H1 (cell line): ENCODE measurements around the gene SSTR4. TPM values are rescaled to one million over a fixed set of nuclear protein-coding genes. Genes with fewer than 3 reads are reported as not detected.

Source experiments
- CTCF ChIA-PET: fragments of 300-600 bp; sonication (Branson Sonifier 250); formaldehyde crosslinking; loops from one replicate; lab custom pipeline; 2021; ENCODE audit not compliant: partially characterized antibody; lab: Charles Lee
- POLR2A ChIA-PET: fragments of 300-600 bp; sonication (Branson Sonifier 250); formaldehyde crosslinking; loops from one replicate; lab custom pipeline; 2021; ENCODE audit warnings: inconsistent platforms; ENCODE audit not compliant: partially characterized antibody; lab: Charles Lee
- DNase-seq, 2 experiments: peaks; one replicate each; pipeline versions ENCODE4 v3.0.0 to v3.0.0-alpha.2; 2010 to 2022; ENCODE audit warnings: low spot score in 2 of 2, low read depth in 1 of 2, mixed read lengths in 1 of 2
- FAIRE-seq: peaks from 2 replicates; lab custom pipeline; 2011; peaks lifted over from hg19 to GRCh38; lab: Jason Lieb, UNC
- H2AFZ ChIP-seq: 2 replicates; pipeline ENCODE4 v1.8.1; 2012; ENCODE audit warnings: low read length, inconsistent platforms
- H2AK5ac ChIP-seq: 2 replicates; pipeline ENCODE4 v1.6.1; 2013; ENCODE audit warnings: low read depth, low read length
- H2BK120ac ChIP-seq: replicated peaks from 2 replicates; pipeline ENCODE3; 2013; ENCODE audit warnings: low read depth, low read length, inconsistent platforms
- H2BK12ac ChIP-seq: 2 replicates; pipeline ENCODE4 v1.6.1; 2013; ENCODE audit warnings: low read depth, low read length
- H2BK15ac ChIP-seq: 2 replicates; pipeline ENCODE4 v1.6.1; 2013; ENCODE audit warnings: low read length
- H2BK20ac ChIP-seq: 2 replicates; pipeline ENCODE4 v1.6.1; 2013; ENCODE audit warnings: low read length
- H2BK5ac ChIP-seq: 2 replicates; pipeline ENCODE4 v1.6.1; 2013; ENCODE audit warnings: low read depth, low read length
- H3K14ac ChIP-seq: 2 replicates; pipeline ENCODE4 v1.6.1; 2013; ENCODE audit warnings: inconsistent platforms; ENCODE audit not compliant: insufficient read length
- H3K18ac ChIP-seq: 2 replicates; pipeline ENCODE4 v1.6.1; 2013; ENCODE audit warnings: low read length; ENCODE audit errors: extremely low read depth
- H3K23ac ChIP-seq: 2 replicates; pipeline ENCODE4 v1.6.1; 2013; ENCODE audit warnings: inconsistent platforms; ENCODE audit not compliant: insufficient read length
- H3K23me2 ChIP-seq: 2 replicates; pipeline ENCODE4 v1.6.1; 2013; ENCODE audit warnings: low read depth, low read length
- H3K27ac ChIP-seq: 2 replicates; pipeline ENCODE4 v1.6.1; 2011; ENCODE audit warnings: low read depth, low read length, inconsistent platforms
- H3K27me3 ChIP-seq, 4 experiments: replicated peaks in 1 of 4; 1 replicate in 1 of 4; 2 replicates in 3 of 4; pipeline versions ENCODE4 v1.6.1 to v1.8.1; 2011 to 2013; ENCODE audit warnings: low read length in 3 of 4, mild to moderate bottlenecking in 3 of 4, inconsistent platforms in 2 of 4, mixed read lengths in 2 of 4, moderate library complexity in 1 of 4; ENCODE audit not compliant: control insufficient read depth in 3 of 4, insufficient read depth in 3 of 4; ENCODE audit errors: extremely low read depth in 1 of 4
- H3K36me3 ChIP-seq, 4 experiments: 2 replicates each; pipeline versions ENCODE4 v1.6.1 to v1.8.1; 2011 to 2013; ENCODE audit warnings: mild to moderate bottlenecking in 4 of 4, low read length in 3 of 4, moderate library complexity in 2 of 4, control low read depth in 1 of 4, inconsistent platforms in 1 of 4; ENCODE audit not compliant: insufficient read depth in 4 of 4, control insufficient read depth in 2 of 4
- H3K4ac ChIP-seq: replicated peaks from 2 replicates; pipeline ENCODE3; 2013; ENCODE audit warnings: low read length, low read depth, mixed read lengths, inconsistent platforms; ENCODE audit not compliant: insufficient read length
- H3K4me1 ChIP-seq, 4 experiments: replicated peaks in 1 of 4; 1 replicate in 1 of 4; 2 replicates in 3 of 4; pipeline versions ENCODE4 v1.6.1 to v1.8.1; 2011 to 2013; ENCODE audit warnings: low read length in 3 of 4, inconsistent platforms in 2 of 4, mixed read lengths in 1 of 4; ENCODE audit not compliant: insufficient read depth in 4 of 4, control insufficient read depth in 3 of 4
- H3K4me2 ChIP-seq, 2 experiments: 2 replicates each; pipeline versions ENCODE4 v1.6.1 to v1.8.1; 2011 to 2013; ENCODE audit warnings: low read depth in 2 of 2, low read length in 2 of 2, control low read depth in 1 of 2, inconsistent platforms in 1 of 2, mild to moderate bottlenecking in 1 of 2; ENCODE audit not compliant: insufficient read depth in 1 of 2
- H3K4me3 ChIP-seq, 4 experiments: fragments of 200-600, 300-600 bp in 1 of 4; sonication (generic), shearing (Covaris generic), sonication (Bioruptor Twin) in 1 of 4; 2 replicates each; pipeline versions ENCODE4 v1.5.1 to v1.8.1; 2011 to 2016; ENCODE audit warnings: low read length in 4 of 4, low read depth in 3 of 4, control low read depth in 2 of 4, inconsistent platforms in 2 of 4, mild to moderate bottlenecking in 2 of 4, mixed read lengths in 1 of 4, moderate library complexity in 1 of 4; ENCODE audit not compliant: insufficient read depth in 2 of 4; ENCODE audit errors: extremely low read depth in 1 of 4
- H3K56ac ChIP-seq: replicated peaks from 2 replicates; pipeline ENCODE3; 2013; ENCODE audit warnings: low read depth, mild to moderate bottlenecking, mixed read lengths, low read length, inconsistent platforms; ENCODE audit not compliant: insufficient read length
- H3K79me1 ChIP-seq: 2 replicates; pipeline ENCODE4 v1.6.1; 2013; ENCODE audit warnings: low read depth, low read length, control low read depth
- H3K79me2 ChIP-seq, 2 experiments: 2 replicates each; pipeline versions ENCODE4 v1.6.1 to v1.8.1; 2012 to 2013; ENCODE audit warnings: low read length in 2 of 2, mild to moderate bottlenecking in 2 of 2, inconsistent platforms in 1 of 2; ENCODE audit not compliant: insufficient read depth in 2 of 2, control insufficient read depth in 1 of 2
- H3K9ac ChIP-seq, 4 experiments: replicated peaks in 1 of 4; 1 replicate in 1 of 4; 2 replicates in 3 of 4; pipeline versions ENCODE4 v1.6.1 to v1.8.1; 2011 to 2013; ENCODE audit warnings: low read depth in 3 of 4, low read length in 3 of 4, control low read depth in 2 of 4, mild to moderate bottlenecking in 2 of 4, moderate library complexity in 2 of 4, inconsistent platforms in 1 of 4; ENCODE audit errors: extremely low read depth in 1 of 4
- H3K9me3 ChIP-seq, 2 experiments: 2 replicates each; pipeline versions ENCODE4 v1.6.1 to v1.8.1; 2012 to 2013; ENCODE audit warnings: mild to moderate bottlenecking in 2 of 2, moderate library complexity in 2 of 2, control low read depth in 1 of 2, inconsistent platforms in 1 of 2, low read depth in 1 of 2, low read length in 1 of 2, mixed read lengths in 1 of 2; ENCODE audit not compliant: insufficient read depth in 2 of 2
- H4K20me1 ChIP-seq, 2 experiments: replicated peaks in 1 of 2; 2 replicates each; pipeline versions ENCODE3 to v1.8.1; 2011 to 2013; ENCODE audit warnings: inconsistent platforms in 2 of 2, low read length in 2 of 2, mild to moderate bottlenecking in 1 of 2; ENCODE audit not compliant: insufficient read depth in 2 of 2, control insufficient read depth in 1 of 2
- H4K5ac ChIP-seq: 2 replicates; pipeline ENCODE4 v1.6.1; 2013; ENCODE audit warnings: low read length, low read depth, mixed read lengths, inconsistent platforms; ENCODE audit not compliant: insufficient read length
- H4K8ac ChIP-seq: 2 replicates; pipeline ENCODE4 v1.8.0; 2013; ENCODE audit warnings: mild to moderate bottlenecking, moderate library complexity, low read length, inconsistent platforms; ENCODE audit not compliant: insufficient read depth; ENCODE audit errors: extremely low read depth
- H4K91ac ChIP-seq: replicated peaks from 2 replicates; pipeline ENCODE3; 2013; ENCODE audit warnings: low read length, mixed read lengths, inconsistent platforms; ENCODE audit not compliant: insufficient read length
- ASH2L ChIP-seq: fragments of 200-600, 300-600 bp; sonication (generic); IDR thresholded peaks from one replicate; pipeline ENCODE4 v1.7.1; 2017; ENCODE audit warnings: low read length
- CEBPB ChIP-seq: IDR thresholded peaks from 2 replicates; pipeline ENCODE4 v1.6.1; 2012; ENCODE audit warnings: low read depth, low read length
- FOSL1 ChIP-seq: IDR thresholded peaks from 2 replicates; pipeline ENCODE4 v1.6.1; 2011; ENCODE audit warnings: mild to moderate bottlenecking, low read depth, low read length, moderate library complexity; ENCODE audit not compliant: insufficient read depth
- GTF2F1 ChIP-seq: IDR thresholded peaks from 2 replicates; pipeline ENCODE4 v1.6.1; 2012; ENCODE audit warnings: low read depth, low read length, improper control_type of control experiment, borderline replicate concordance
- HDAC6 ChIP-seq: IDR thresholded peaks from one replicate; pipeline ENCODE4 v1.7.1; 2012; ENCODE audit warnings: low read depth, mild to moderate bottlenecking, inconsistent platforms, low read length, moderate library complexity
- KDM1A ChIP-seq: fragments of 200-600, 300-600 bp; sonication (generic); IDR thresholded peaks from 2 replicates; pipeline ENCODE4 v1.7.1; 2016; ENCODE audit warnings: mild to moderate bottlenecking, low read length, borderline replicate concordance
- MAFK ChIP-seq: IDR thresholded peaks from 2 replicates; pipeline ENCODE4 v1.6.1; 2012; ENCODE audit warnings: low read depth, mild to moderate bottlenecking, improper control_type of control experiment, low read length
- POU5F1 ChIP-seq: IDR thresholded peaks from 2 replicates; pipeline ENCODE4 v1.6.1; 2011; ENCODE audit warnings: low read depth, mild to moderate bottlenecking, low read length, moderate library complexity
- RNF2 ChIP-seq: fragments of 200-900, 300-1000 bp; sonication (generic); IDR thresholded peaks from 2 replicates; pipeline ENCODE4 v1.7.1; 2016; ENCODE audit warnings: borderline replicate concordance, low read depth, mild to moderate bottlenecking, antibody characterized with exemption, low read length; ENCODE audit not compliant: poor library complexity, severe bottlenecking; ENCODE audit errors: missing control alignments
- SP1 ChIP-seq: IDR thresholded peaks from 2 replicates; pipeline ENCODE4 v1.6.1; 2011; ENCODE audit warnings: low read depth, low read length
- TAF1 ChIP-seq: IDR thresholded peaks from 2 replicates; pipeline ENCODE4 v1.6.1; 2011; ENCODE audit warnings: mild to moderate bottlenecking, low read depth, low read length
- TAF7 ChIP-seq: optimal IDR thresholded peaks from 2 replicates; pipeline ENCODE3; 2011; ENCODE audit warnings: low read depth, mild to moderate bottlenecking, inconsistent platforms, low read length, moderate library complexity, borderline replicate concordance
- WGBS, 2 experiments: shearing (Covaris generic) in 1 of 2; methylation state at CpG; one replicate each; pipeline versions ENCODE4 v1.1.6 to v1.1.7; 2013 to 2015; ENCODE audit warnings: low lambda C conversion rate in 2 of 2, mixed read lengths in 2 of 2, inconsistent platforms in 1 of 2, low coverage in 1 of 2, missing lambda C conversion rate in 1 of 2; ENCODE audit not compliant: insufficient replicate concordance in 2 of 2, insufficient coverage in 1 of 2, insufficient read length in 1 of 2; ENCODE audit errors: extremely low coverage in 1 of 2, missing lambda C conversion rate in 1 of 2; 5-methylcytosine and 5-hydroxymethylcytosine counted together
- polyA plus RNA-seq, 7 experiments: library from polyadenylated mRNA; depleted of rRNA in 3 of 7; stranded (reverse) in 5 of 7; unstranded in 2 of 7; fragments of >200 nt in 5 of 7; fragments of 200-250 nt in 2 of 7; gene quantifications; 1 replicate in 5 of 7; 2 replicates in 1 of 7; 4 replicates in 1 of 7; pipeline versions ENCODE4 v1.2.1 to v1.2.3, GENCODE V29; 2011 to 2013; ENCODE audit warnings: missing spikeins in 2 of 7, mixed read lengths in 2 of 7
- total RNA-seq: library from RNA; stranded (reverse); fragmentation: NEBNext Ultra II Directional; extraction: Animal tissue kit (Norgen Biotek cat#: 25700); gene quantifications from 2 replicates; pipeline ENCODE4 v1.2.1, GENCODE V29; 2021
- TF ChIP-seq, protein P1 (sequence below): IDR thresholded peaks from 2 replicates; pipeline ENCODE4 v1.6.1; 2011; ENCODE audit warnings: low read depth, mild to moderate bottlenecking, low read length; ENCODE audit not compliant: insufficient read depth

SSTR4 gene
- total and polyA plus RNA-seq, 2 of the 8 experiments (the other 6 are each of a cell fraction or from before 2014, with no cell fraction given) = 0.05 TPM; not detected in 1

DNA sequence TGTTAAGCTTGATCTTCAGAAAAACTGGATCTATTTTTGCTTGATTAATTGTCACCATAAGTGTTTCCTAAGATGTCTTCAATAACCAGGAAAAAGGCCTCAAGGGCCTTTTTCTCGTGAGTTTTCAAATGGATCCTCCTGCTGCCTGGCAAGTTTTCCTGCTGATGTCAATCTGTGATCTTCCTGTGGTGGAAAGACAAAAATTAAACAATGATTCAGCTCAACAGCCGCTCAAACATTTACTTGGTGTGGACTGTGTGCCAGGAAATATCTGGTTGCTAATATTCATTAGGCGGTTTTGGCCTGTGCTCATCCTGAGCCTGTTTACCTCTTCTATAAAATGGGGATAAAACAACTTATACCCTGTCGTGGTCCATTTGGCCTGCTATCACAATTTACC lies 35.4 kb upstream of the SSTR4 start:
- H4K8ac ChIP-seq = no peak overlapping the region
- no peak overlapping the region for H4K5ac ChIP-seq
- H3K4ac ChIP-seq = no peak overlapping the region
- no peak overlapping the region for H3K56ac ChIP-seq
- H3K9ac ChIP-seq = no peak overlapping the region
- H2BK12ac ChIP-seq = no peak overlapping the region
- H3K23ac ChIP-seq = no peak overlapping the region
- 78% methylated on average over 4 of the region's 4 CpGs; no CpG with 5 or more reads in 1 of the 2 experiments for WGBS, 2 experiments
- no peak overlapping the region for H3K14ac ChIP-seq
- DNase-seq (no peak), FAIRE-seq (no peak)
- no peaks in the 10 kb centered on the region for H3K4me1 ChIP-seq
- H2BK15ac ChIP-seq = no peak overlapping the region
- H3K4me3 ChIP-seq = no peak overlapping the region
- POLR2A ChIA-PET = no interaction called here
- H2AK5ac ChIP-seq = no peak overlapping the region
- no peak overlapping the region for H3K27ac ChIP-seq
- H3K4me2 ChIP-seq = no peak overlapping the region
- H3K18ac ChIP-seq = no peak overlapping the region
- no peak overlapping the region for H2AFZ ChIP-seq
- no peaks in the 10 kb centered on the region for H3K27me3 ChIP-seq
- no peaks in the 10 kb centered on the region for H3K79me1 ChIP-seq
- H3K79me2 ChIP-seq = no peaks in the 10 kb centered on the region
- no peak for TF ChIP-seq RNF2
- TF ChIP-seq KDM1A = no peak
- no peak for TF ChIP-seq ASH2L
- no peak for TF ChIP-seq TAF7
- no peak for TF ChIP-seq HDAC6
- no peak for TF ChIP-seq CEBPB
- TF ChIP-seq, protein P1, sequence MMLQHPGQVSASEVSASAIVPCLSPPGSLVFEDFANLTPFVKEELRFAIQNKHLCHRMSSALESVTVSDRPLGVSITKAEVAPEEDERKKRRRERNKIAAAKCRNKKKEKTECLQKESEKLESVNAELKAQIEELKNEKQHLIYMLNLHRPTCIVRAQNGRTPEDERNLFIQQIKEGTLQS = no peak
- TF ChIP-seq POU5F1 = no peak
- no peak for TF ChIP-seq TAF1
- no peak for TF ChIP-seq FOSL1
- TF ChIP-seq GTF2F1 = no peak
- TF ChIP-seq SP1 = no peak
- TF ChIP-seq MAFK = no peak
- no peaks in the 10 kb centered on the region for H3K36me3 ChIP-seq
- H2BK20ac ChIP-seq = no peak overlapping the region
- H3K23me2 ChIP-seq = no peaks in the 10 kb centered on the region
- CTCF ChIA-PET = interaction anchor here (1.2 to 1.9 kb wide), 5 partner anchors 22 to 308 kb away, joined by 3 to 9 read pairs (median 4); no protein-coding TSS in a partner anchor
- no peak overlapping the region for H2BK5ac ChIP-seq
- H2BK120ac ChIP-seq = no peak overlapping the region
- H4K91ac ChIP-seq = no peak overlapping the region
- H4K20me1 ChIP-seq = no peaks in the 10 kb centered on the region
- peaks cover 0 to under 1% of the 10 kb centered on the region in 2 experiments; a peak in 1 of 4 replicates for H3K9me3 ChIP-seq
